K562 (cell line): ENCODE measurements around the gene ZKSCAN4. TPM values are rescaled to one million over a fixed set of nuclear protein-coding genes. Genes with fewer than 3 reads are reported as not detected.

ENCODE experiments used
- BHLHE40 ChIP-seq: IDR thresholded peaks from 2 replicates; pipeline ENCODE4 v1.6.1; 2011; ENCODE audit warnings: low read length, improper control_type of control experiment
- CREB3L1 ChIP-seq: fragments of 450-650 bp; IDR thresholded peaks from 2 replicates; pipeline ENCODE4 v1.6.1; 2014; ENCODE audit warnings: low read depth, mild to moderate bottlenecking, moderate library complexity, borderline replicate concordance
- CREM ChIP-seq: IDR thresholded peaks from 2 replicates; pipeline ENCODE4 v1.6.1; 2014; ENCODE audit warnings: antibody characterized with exemption, low read depth
- CXXC5 ChIP-seq: fragments of 250-450 bp; sonication (Bioruptor Pico); IDR thresholded peaks from 2 replicates; pipeline ENCODE4 v1.8.0; 2022; ENCODE audit warnings: inconsistent platforms, mild to moderate bottlenecking, moderate library complexity
- ETV5 ChIP-seq: sonication (generic); formaldehyde crosslinking; IDR thresholded peaks from 2 replicates; pipeline ENCODE4 v1.4.0; 2020; ENCODE audit warnings: low read depth, mild to moderate bottlenecking, missing genetic modification reagents
- FOSL1 ChIP-seq: fragments of 200-800 bp; sonication (Bioruptor generic); conservative IDR thresholded peaks from 2 replicates; pipeline ENCODE4 v1.6.1; 2016; ENCODE audit warnings: missing genetic modification characterization, missing compliant biosample characterization
- HCFC1 ChIP-seq: IDR thresholded peaks from 2 replicates; pipeline ENCODE4 v1.6.1; 2012; ENCODE audit warnings: low read depth, low read length, improper control_type of control experiment
- HDAC1 ChIP-seq, 2 experiments: fragments of 450-650 bp; IDR thresholded peaks; 2 replicates each; pipeline ENCODE4 v1.6.1; 2016 to 2017; ENCODE audit warnings: inconsistent platforms in 1 of 2, mild to moderate bottlenecking in 1 of 2, moderate library complexity in 1 of 2
- HDAC3 ChIP-seq: fragments of 450-650 bp; IDR thresholded peaks from 2 replicates; pipeline ENCODE4 v1.6.1; 2018; ENCODE audit warnings: borderline replicate concordance, mild to moderate bottlenecking, moderate library complexity; ENCODE audit not compliant: partially characterized antibody
- MAFF ChIP-seq: IDR thresholded peaks from 2 replicates; pipeline ENCODE4 v1.6.1; 2012; ENCODE audit warnings: low read length, improper control_type of control experiment
- MAZ ChIP-seq, 2 experiments: fragments of 450-650 bp in 1 of 2; sonication (generic) in 1 of 2; formaldehyde crosslinking; IDR thresholded peaks in 1 of 2; conservative IDR thresholded peaks in 1 of 2; 2 replicates each; pipeline versions ENCODE4 v1.4.0 to v1.5.0; 2020; ENCODE audit warnings: mild to moderate bottlenecking in 1 of 2, missing genetic modification reagents in 1 of 2
- MTA3 ChIP-seq: fragments of 450-650 bp; formaldehyde crosslinking; IDR thresholded peaks from 2 replicates; pipeline ENCODE4 v1.6.1; 2017; ENCODE audit warnings: mild to moderate bottlenecking, borderline replicate concordance
- MYNN ChIP-seq, 2 experiments: sonication (generic); formaldehyde crosslinking in 1 of 2; IDR thresholded peaks; 2 replicates each; pipeline versions ENCODE4 v1.5.0 to v1.6.1; 2016 to 2020; ENCODE audit warnings: antibody characterized with exemption in 1 of 2, missing genetic modification reagents in 1 of 2
- NCOR1 ChIP-seq: fragments of 450-650 bp; IDR thresholded peaks from 2 replicates; pipeline ENCODE4 v1.6.1; 2016; ENCODE audit warnings: mild to moderate bottlenecking, moderate library complexity
- NELFE ChIP-seq: IDR thresholded peaks from 2 replicates; pipeline ENCODE4 v1.6.1; 2011; ENCODE audit warnings: mild to moderate bottlenecking; ENCODE audit not compliant: insufficient read depth, insufficient read length
- NFE2 ChIP-seq: IDR thresholded peaks from 2 replicates; pipeline ENCODE4 v1.6.1; 2014; ENCODE audit warnings: antibody characterized with exemption, low read depth
- PHF20 ChIP-seq: fragments of 450-650 bp; IDR thresholded peaks from 2 replicates; pipeline ENCODE4 v1.6.1; 2018; ENCODE audit not compliant: partially characterized antibody
- POLR2A ChIP-seq: fragments of 450-650 bp; conservative IDR thresholded peaks from 2 replicates; pipeline ENCODE4 v1.6.1; 2016
- SIN3B ChIP-seq: fragments of 450-650 bp; IDR thresholded peaks from 2 replicates; pipeline ENCODE4 v1.6.1; 2017; ENCODE audit warnings: low read depth, mild to moderate bottlenecking, moderate library complexity
- SMAD3 ChIP-seq: fragments of 450-650 bp; formaldehyde crosslinking; conservative IDR thresholded peaks from 2 replicates; pipeline ENCODE4 v1.4.0; 2020; ENCODE audit warnings: mild to moderate bottlenecking
- SRSF7 ChIP-seq: fragments of 200-400 bp; formaldehyde crosslinking; optimal IDR thresholded peaks from 2 replicates; pipeline ENCODE3; 2017; ENCODE audit warnings: mild to moderate bottlenecking, low read depth, low read length
- TAF9B ChIP-seq: fragments of 450-650 bp; IDR thresholded peaks from 2 replicates; pipeline ENCODE4 v1.6.1; 2018; ENCODE audit warnings: mild to moderate bottlenecking; ENCODE audit not compliant: partially characterized antibody
- YY1 ChIP-seq, 3 experiments: IDR thresholded peaks; 2 replicates each; pipeline ENCODE4 v1.6.1; 2011; ENCODE audit warnings: low read length in 2 of 3, mild to moderate bottlenecking in 2 of 3, moderate library complexity in 2 of 3, borderline replicate concordance in 1 of 3, control low read depth in 1 of 3, low read depth in 1 of 3; ENCODE audit not compliant: insufficient read depth in 3 of 3, insufficient replicate concordance in 2 of 3, control insufficient read depth in 1 of 3, insufficient read length in 1 of 3; ENCODE audit errors: extremely low read depth in 1 of 3
- ZBTB33 ChIP-seq: sonication (generic); formaldehyde crosslinking; IDR thresholded peaks from 2 replicates; pipeline ENCODE4 v1.8.1; 2023; ENCODE audit warnings: mild to moderate bottlenecking, missing genetic modification reagents
- ZBTB7A ChIP-seq: IDR thresholded peaks from 2 replicates; pipeline ENCODE4 v1.6.1; 2011; ENCODE audit warnings: low read depth, mild to moderate bottlenecking, low read length, moderate library complexity, borderline replicate concordance; ENCODE audit not compliant: control insufficient read depth
- polyA plus RNA-seq, 8 experiments: library from polyadenylated mRNA; depleted of rRNA in 4 of 8; stranded (reverse) in 5 of 8; unstranded in 3 of 8; fragments of >200 nt; fragmentation: Nextera tagmentation in 2 of 8; fragmentation: Illumina TruSeq in 1 of 8; extraction: Ambion mirVana in 2 of 8; extraction: Trizol in 1 of 8; gene quantifications; 2 replicates each; pipeline versions ENCODE4 v1.2.1 to v1.2.3, GENCODE V29; 2011 to 2014; ENCODE audit warnings: inconsistent platforms in 1 of 8, missing spikeins in 1 of 8
- total RNA-seq, 7 experiments: library from RNA; depleted of rRNA in 6 of 7; stranded (reverse); fragments of >200 nt in 6 of 7; fragmentation: Illumina TruSeq in 2 of 7; extraction: Trizol in 2 of 7; gene quantifications; 2 replicates each; pipeline versions ENCODE4 v1.2.1 to v1.2.3, GENCODE V29; 2011 to 2021; ENCODE audit warnings: low replicate concordance in 1 of 7

The ZKSCAN4 gene
- total and polyA plus RNA-seq, 9 of the 15 experiments (the other 6 are each of a cell fraction or from before 2014, with no cell fraction given), result 1.2 to 5.3 (median 4.7) TPM

DNA sequence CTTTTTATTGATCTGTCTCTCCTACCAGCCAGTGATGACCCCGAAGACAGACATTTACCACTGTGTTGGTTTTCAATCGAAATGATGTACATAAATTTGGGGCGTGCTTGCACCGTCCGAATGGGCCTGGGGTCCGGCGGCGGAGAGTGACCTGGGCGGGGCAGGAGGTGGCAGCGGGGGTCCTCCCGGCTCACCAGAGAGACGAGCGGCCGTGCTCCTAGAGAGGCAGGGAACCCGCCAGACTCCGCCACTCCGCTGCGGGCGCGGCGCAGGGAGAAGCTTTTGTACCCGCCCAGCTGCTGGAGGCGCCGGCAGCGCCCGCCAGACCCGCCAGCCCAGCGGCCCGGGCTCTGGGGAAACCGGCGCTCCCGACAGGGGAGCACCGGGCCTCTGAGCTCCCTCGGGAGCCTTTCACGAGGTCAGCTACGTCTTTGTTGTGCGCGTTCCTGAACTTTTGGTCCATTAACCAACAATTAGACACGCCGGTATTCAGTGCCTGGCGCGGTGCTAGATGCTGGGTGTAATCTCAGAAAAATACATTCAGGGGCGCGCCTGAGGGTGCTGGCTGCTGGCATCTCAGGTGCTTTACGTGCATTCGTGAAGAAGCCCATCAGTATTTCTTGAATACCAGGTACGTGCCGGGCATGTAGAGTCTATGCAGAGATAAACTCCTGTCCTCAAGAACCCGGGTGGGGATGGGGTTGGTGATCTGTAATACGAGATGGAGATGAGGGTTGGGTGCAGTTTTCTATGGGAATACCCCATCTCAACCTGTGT, 29.4 kb upstream of the ZKSCAN4 start, which contains the start of gene PGBD1 (continued):
- peak in 1 of 3 experiments; percentile 70 for TF ChIP-seq YY1 (IDR thresholded peaks at IDR 0.05; ENCODE audit: borderline replicate concordance in 1 of 3, control insufficient read depth in 1 of 3, extremely low read depth in 1 of 3, insufficient read depth in 3 of 3, insufficient read length in 1 of 3, insufficient replicate concordance in 2 of 3, low read depth in 1 of 3, low read length in 2 of 3)
- TF ChIP-seq MAZ (CRISPR knock-in tag; conservative IDR thresholded peaks at IDR 0.05 in 1 of 2, IDR thresholded peaks at IDR 0.05 in 1 of 2), result peak; percentile 70 to 93
- peak in 1 of 2 experiments; percentile 50; a peak in 1 of 4 replicates for TF ChIP-seq HDAC1 (IDR thresholded peaks at IDR 0.05)
- peak; percentile 92 for TF ChIP-seq CXXC5 (CRISPR knock-in tag)
- TF ChIP-seq CREM, result peak; percentile 25
- TF ChIP-seq ZBTB33 (CRISPR knock-in tag), result peak; percentile 60
- TF ChIP-seq FOSL1 (tag), result no peak
- TF ChIP-seq TAF9B, result peak; percentile 53
- no peak for TF ChIP-seq SMAD3
- TF ChIP-seq MAFF, result no peak
- TF ChIP-seq SRSF7, result no peak
- TF ChIP-seq MTA3, result peak; percentile 72
- TF ChIP-seq CREB3L1, result peak; percentile 83; the same call in 1 of the 2 replicates
- TF ChIP-seq NELFE, result no peak
- peak; percentile 19; the same call in 1 of the 2 replicates for TF ChIP-seq BHLHE40
- no peak for TF ChIP-seq HDAC3
- no peak for TF ChIP-seq NFE2
- peak; percentile 64; the same call in 1 of the 2 replicates for TF ChIP-seq HCFC1
- TF ChIP-seq ZBTB7A, result peak; percentile 93
- TF ChIP-seq POLR2A, result peak; percentile 82
- TF ChIP-seq PHF20, result peak; percentile 70
- TF ChIP-seq NCOR1, result 0 out of 2 replicates have a peak, but pooled peaks have one; percentile 2
- TF ChIP-seq MYNN (IDR thresholded peaks at IDR 0.05), result 0 out of 2 replicates have a peak, but pooled peaks have one; percentile 45
- TF ChIP-seq MYNN (CRISPR knock-in tag; IDR thresholded peaks at IDR 0.05), result no peak
- TF ChIP-seq ETV5, result peak; percentile 72
- 0 out of 2 replicates have a peak, but pooled peaks have one; percentile 19 for TF ChIP-seq SIN3B
